NCI-H1694 treated with DMSO at 0.1 percent for 48 hours (cell line): Measurements from ENCODE around the gene GABPB2.

Source experiments
- DNase-seq: peaks from one replicate; lab custom pipeline; 2025; lab: John Stamatoyannopoulos, UW

GABPB2 gene

GRCh38 chr1:151165281-151165737, 94.7 kb downstream of the GABPB2 start:
- peak; percentile 51 for DNase-seq

- peak; percentile 99 for DNase-seq
Measured at GRCh38 chr1:151165738-151166504, 95.4 kb downstream of the GABPB2 start, which contains the start of the genes LYSMD1 and SCNM1. LYSMD1 (minus strand) TSS chr1:151165902; CDS start chr1:151165258, 644 bp downstream. SCNM1 (plus strand) TSS chr1:151166144; CDS start chr1:151166153, 9 bp downstream.

- no peak for DNase-seq
Measured at GRCh38 chr1:151166505-151166956, 96.0 kb downstream of the GABPB2 start.

- DNase-seq, result no peak
Measured at GRCh38 chr1:151167116-151167515, 96.6 kb downstream of the GABPB2 start.

GRCh38 chr1:151171190-151171589, 100.6 kb downstream of the GABPB2 start:
- no peak for DNase-seq
